HCT116 (cell line): ENCODE results near the gene PLAU. TPM values are rescaled to one million over a fixed set of nuclear protein-coding genes. Genes with fewer than 3 reads are reported as not detected.

Experiments
- ATAC-seq: fragments of 200-7000 bp; cut with Tn5 transposase; 2 replicates; pipeline ENCODE4 v1.9.1; 2020; ENCODE audit warnings: mild to moderate bottlenecking, moderate library complexity
- BruUV-seq: library from RNA; stranded (reverse); fragments of 400-500 nt; replicated peaks from 2 replicates; lab custom pipeline; 2021; lab: Mats Ljungman, UMichigan
- CTCF ChIA-PET: fragments of 300-600 bp; sonication (Branson Sonifier 250); formaldehyde crosslinking; loops from one replicate; lab custom pipeline; 2021; ENCODE audit warnings: antibody characterized with exemption; lab: Charles Lee
- POLR2A ChIA-PET: fragments of 300-600, 350-600 bp; sonication (Branson Sonifier 250); formaldehyde crosslinking; loops from one replicate; lab custom pipeline; 2021; ENCODE audit warnings: antibody characterized with exemption; lab: Charles Lee
- RAD21 ChIA-PET, 2 experiments: fragments of 300-600 bp; sonication (Branson Sonifier 250); formaldehyde crosslinking; loops; one replicate each; lab custom pipeline; 2023; ENCODE audit warnings: low total read pairs in 2 of 2; ENCODE audit not compliant: uncharacterized antibody in 2 of 2, unreplicated experiment in 2 of 2, low non-redundant PET in 1 of 2; lab: Charles Lee
- DNase-seq: peaks from one replicate; pipeline ENCODE4 v3.0.0-alpha.2; 2010; ENCODE audit warnings: low read depth, low spot score
- H2AFZ ChIP-seq: fragments of 200-600 bp; shearing (Covaris generic), sonication (generic); 2 replicates; pipeline ENCODE4 v1.6.1; 2017; ENCODE audit warnings: low read depth, mixed run types, mixed read lengths, antibody characterized with exemption, low read length; ENCODE audit not compliant: poor library complexity, severe bottlenecking
- H3K27ac ChIP-seq: 2 replicates; pipeline ENCODE4 v1.5.1; 2012; ENCODE audit warnings: low read depth, low read length
- H3K27me3 ChIP-seq: fragments of 200-600 bp; sonication (generic); 2 replicates; pipeline ENCODE4 v1.6.1; 2016; ENCODE audit warnings: mixed run types, low read length, mixed read lengths; ENCODE audit not compliant: insufficient read depth
- H3K36me3 ChIP-seq, 2 experiments: fragments of 200-500 bp in 1 of 2; fragments of 200-600 bp in 1 of 2; sonication (Bioruptor generic) in 1 of 2; sonication (generic) in 1 of 2; 2 replicates each; pipeline versions ENCODE4 v1.5.1 to v1.6.1; 2014 to 2016; ENCODE audit warnings: low read length in 2 of 2, inconsistent platforms in 1 of 2, mixed read lengths in 1 of 2, mixed run types in 1 of 2; ENCODE audit not compliant: insufficient read depth in 2 of 2, control insufficient read depth in 1 of 2
- H3K4me1 ChIP-seq, 2 experiments: fragments of 200-600 bp in 1 of 2; sonication (generic) in 1 of 2; 2 replicates each; pipeline versions ENCODE4 v1.5.1 to v1.6.1; 2012 to 2017; ENCODE audit warnings: low read length in 2 of 2, inconsistent platforms in 1 of 2, mild to moderate bottlenecking in 1 of 2, mixed read lengths in 1 of 2, mixed run types in 1 of 2, moderate library complexity in 1 of 2; ENCODE audit not compliant: insufficient read depth in 2 of 2, control insufficient read depth in 1 of 2
- H3K4me2 ChIP-seq: fragments of 200-600 bp; sonication (generic); 2 replicates; pipeline ENCODE4 v1.6.1; 2017; ENCODE audit warnings: mixed run types, low read length, mixed read lengths
- H3K4me3 ChIP-seq, 2 experiments: fragments of 200-600 bp in 1 of 2; sonication (generic) in 1 of 2; replicated peaks in 1 of 2; 2 replicates each; pipeline ENCODE4 v1.5.1; 2011 to 2016; ENCODE audit warnings: low read length in 2 of 2, control low read depth in 1 of 2, low read depth in 1 of 2, mild to moderate bottlenecking in 1 of 2, mixed read lengths in 1 of 2, mixed run types in 1 of 2
- H3K79me2 ChIP-seq: fragments of 200-600 bp; sonication (generic); 2 replicates; pipeline ENCODE4 v1.6.1; 2017; ENCODE audit warnings: mild to moderate bottlenecking, mixed run types, low read length, moderate library complexity, mixed read lengths; ENCODE audit not compliant: insufficient read depth
- H3K9ac ChIP-seq: fragments of 200-600 bp; sonication (generic); 2 replicates; pipeline ENCODE4 v1.6.1; 2016; ENCODE audit warnings: low read length, mixed read lengths
- H3K9me2 ChIP-seq: fragments of 200-600 bp; sonication (generic), shearing (Covaris generic); 2 replicates; pipeline ENCODE4 v1.6.1; 2017; ENCODE audit warnings: mixed run types, mild to moderate bottlenecking, moderate library complexity; ENCODE audit not compliant: insufficient read depth
- H3K9me3 ChIP-seq, 2 experiments: fragments of 200-500 bp in 1 of 2; fragments of 200-600 bp in 1 of 2; sonication (Bioruptor generic) in 1 of 2; sonication (generic) in 1 of 2; 2 replicates each; pipeline ENCODE4 v1.6.1; 2014 to 2017; ENCODE audit warnings: low read length in 2 of 2, mixed read lengths in 2 of 2, inconsistent platforms in 1 of 2, low read depth in 1 of 2, mild to moderate bottlenecking in 1 of 2, mixed run types in 1 of 2, moderate library complexity in 1 of 2; ENCODE audit not compliant: control insufficient read depth in 1 of 2, insufficient read depth in 1 of 2
- H4K20me1 ChIP-seq: fragments of 200-600 bp; sonication (generic), shearing (Covaris generic); 2 replicates; pipeline ENCODE4 v1.6.1; 2017; ENCODE audit warnings: mixed run types, mild to moderate bottlenecking, moderate library complexity; ENCODE audit not compliant: insufficient read depth
- CBX3 ChIP-seq: IDR thresholded peaks from 2 replicates; pipeline ENCODE4 v1.6.1; 2012; ENCODE audit warnings: low read depth
- CEBPB ChIP-seq: IDR thresholded peaks from 2 replicates; pipeline ENCODE4 v1.6.1; 2012; ENCODE audit warnings: low read depth
- EGR1 ChIP-seq: IDR thresholded peaks from 2 replicates; pipeline ENCODE4 v1.6.1; 2012; ENCODE audit warnings: low read depth
- EZH2 ChIP-seq: fragments of 200-600 bp; sonication (generic); IDR thresholded peaks from 2 replicates; pipeline ENCODE4 v1.6.1; 2017; ENCODE audit warnings: antibody characterized with exemption, mixed run types
- FOSL1 ChIP-seq: IDR thresholded peaks from 2 replicates; pipeline ENCODE4 v1.6.1; 2012; ENCODE audit warnings: low read depth
- JUND ChIP-seq: IDR thresholded peaks from 2 replicates; pipeline ENCODE4 v1.6.1; 2012
- POLR2AphosphoS5 ChIP-seq: IDR thresholded peaks from 2 replicates; pipeline ENCODE4 v1.6.1; 2011; ENCODE audit warnings: mild to moderate bottlenecking, low read depth, low read length, moderate library complexity
- RAD21 ChIP-seq: IDR thresholded peaks from 2 replicates; pipeline ENCODE4 v1.6.1; 2012; ENCODE audit warnings: low read depth, mild to moderate bottlenecking
- SIN3A ChIP-seq: IDR thresholded peaks from 2 replicates; pipeline ENCODE4 v1.6.1; 2012; ENCODE audit warnings: low read depth
- SP1 ChIP-seq: IDR thresholded peaks from 2 replicates; pipeline ENCODE4 v1.6.1; 2012; ENCODE audit warnings: low read depth
- SRF ChIP-seq: IDR thresholded peaks from 2 replicates; pipeline ENCODE4 v1.6.1; 2012; ENCODE audit warnings: low read depth
- TCF7L2 ChIP-seq: IDR thresholded peaks from 2 replicates; pipeline ENCODE4 v1.7.0; 2011; ENCODE audit warnings: borderline replicate concordance, inconsistent platforms; ENCODE audit not compliant: insufficient read depth, insufficient read length; ENCODE audit errors: extremely low read depth
- YY1 ChIP-seq: IDR thresholded peaks from 2 replicates; pipeline ENCODE4 v1.6.1; 2011; ENCODE audit warnings: low read length, low read depth, moderate library complexity, mild to moderate bottlenecking; ENCODE audit not compliant: insufficient replicate concordance; ENCODE audit errors: extremely low read depth
- ZFX ChIP-seq: fragments of 450-650 bp; IDR thresholded peaks from 2 replicates; pipeline ENCODE4 v1.6.1; 2017
- ZNF274 ChIP-seq: fragments of 200-500 bp; sonication (Bioruptor generic); IDR thresholded peaks from 2 replicates; pipeline ENCODE4 v1.6.1; 2014; ENCODE audit warnings: mild to moderate bottlenecking, low read depth, low read length, inconsistent platforms
- intact Hi-C: fragments of 100-400 bp; cut with micrococcal nuclease; formaldehyde crosslinking; loops from 2 replicates; pipeline ENCODE4 v1.10.0; 2022
- total RNA-seq: library from RNA; stranded (reverse); gene quantifications from one replicate; pipeline ENCODE4 v1.2.1, GENCODE V29; 2021; ENCODE audit not compliant: unreplicated experiment
- TF ChIP-seq, protein P1 (sequence below): IDR thresholded peaks from 2 replicates; pipeline ENCODE4 v1.6.1; 2011; ENCODE audit warnings: mild to moderate bottlenecking, low read length, moderate library complexity; ENCODE audit not compliant: insufficient replicate concordance; ENCODE audit errors: extremely low read depth
- TF ChIP-seq, protein P2 (sequence below): IDR thresholded peaks from 2 replicates; pipeline ENCODE4 v1.6.1; 2012
- TF ChIP-seq, protein P3 (sequence below): IDR thresholded peaks from 2 replicates; pipeline ENCODE4 v1.6.1; 2012

PLAU gene
- total RNA-seq, 1 experiment from 2014 or later: 60.3 TPM

DNA sequence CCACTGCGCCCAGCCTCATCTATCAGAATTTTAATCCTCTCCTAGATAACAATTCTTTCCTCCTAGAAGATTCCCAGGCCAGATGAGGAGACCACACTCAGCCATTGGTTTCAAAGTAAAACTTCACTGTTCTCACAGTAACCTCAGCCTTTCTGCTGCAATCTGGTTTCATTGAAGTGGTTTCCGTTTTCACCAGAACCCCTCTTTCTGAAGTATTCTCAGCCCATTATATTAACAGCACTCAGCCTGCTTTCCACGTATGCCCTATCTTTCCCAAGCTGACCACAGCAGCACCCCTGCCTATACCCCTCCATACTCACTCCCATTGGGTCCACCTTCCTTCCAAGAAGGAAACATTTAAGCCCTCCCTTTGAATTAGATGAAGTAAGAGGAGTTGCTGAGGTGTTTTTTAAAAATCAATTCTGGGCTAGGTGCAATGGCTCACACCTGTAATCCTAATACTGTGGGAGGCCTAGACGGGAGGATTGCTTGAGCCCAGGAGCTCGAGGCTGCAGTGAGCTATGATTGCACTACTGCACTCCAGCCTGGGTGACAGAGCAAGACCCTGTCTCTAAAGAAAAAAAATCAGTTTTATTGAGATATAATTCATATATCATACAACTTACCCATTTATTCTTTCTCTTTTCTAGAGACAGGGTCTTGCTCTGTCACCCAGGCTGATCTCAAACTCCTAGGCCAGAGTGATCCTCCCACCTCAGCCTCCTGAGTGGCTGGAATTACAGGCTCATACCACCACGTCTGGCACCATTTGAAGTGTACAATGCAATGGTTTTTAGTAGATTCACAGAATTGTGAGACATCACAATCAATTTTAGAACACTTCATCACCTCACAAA is 11.3 kb downstream of the PLAU start:
- H2AFZ ChIP-seq: no peak overlapping the region
- H3K27me3 ChIP-seq: no peaks in the 10 kb centered on the region
- ATAC-seq (no peak), DNase-seq (no peak)
- CTCF ChIA-PET: no interaction called here
- no peaks in the 10 kb centered on the region for H4K20me1 ChIP-seq
- no peaks in the 10 kb centered on the region for H3K9me3 ChIP-seq
- intact Hi-C loops: no loop called here
- TF ChIP-seq SIN3A: no peak
- TF ChIP-seq CEBPB: no peak
- TF ChIP-seq, protein P1, sequence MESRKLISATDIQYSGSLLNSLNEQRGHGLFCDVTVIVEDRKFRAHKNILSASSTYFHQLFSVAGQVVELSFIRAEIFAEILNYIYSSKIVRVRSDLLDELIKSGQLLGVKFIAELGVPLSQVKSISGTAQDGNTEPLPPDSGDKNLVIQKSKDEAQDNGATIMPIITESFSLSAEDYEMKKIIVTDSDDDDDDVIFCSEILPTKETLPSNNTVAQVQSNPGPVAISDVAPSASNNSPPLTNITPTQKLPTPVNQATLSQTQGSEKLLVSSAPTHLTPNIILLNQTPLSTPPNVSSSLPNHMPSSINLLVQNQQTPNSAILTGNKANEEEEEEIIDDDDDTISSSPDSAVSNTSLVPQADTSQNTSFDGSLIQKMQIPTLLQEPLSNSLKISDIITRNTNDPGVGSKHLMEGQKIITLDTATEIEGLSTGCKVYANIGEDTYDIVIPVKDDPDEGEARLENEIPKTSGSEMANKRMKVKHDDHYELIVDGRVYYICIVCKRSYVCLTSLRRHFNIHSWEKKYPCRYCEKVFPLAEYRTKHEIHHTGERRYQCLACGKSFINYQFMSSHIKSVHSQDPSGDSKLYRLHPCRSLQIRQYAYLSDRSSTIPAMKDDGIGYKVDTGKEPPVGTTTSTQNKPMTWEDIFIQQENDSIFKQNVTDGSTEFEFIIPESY: no peak
- no peak for TF ChIP-seq EGR1
- TF ChIP-seq, all 23 proteins: peak for 0
- H3K4me1 ChIP-seq: peaks cover 3 to 37% of the 10 kb centered on the region in 2 experiments; a peak in 2 of 4 replicates
- POLR2A ChIA-PET: no interaction called here
- no peaks in the 10 kb centered on the region for H3K9me2 ChIP-seq
- H3K27ac ChIP-seq: no peak overlapping the region
- H3K79me2 ChIP-seq: no peaks in the 10 kb centered on the region
- no peak overlapping the region for H3K9ac ChIP-seq
- no peak overlapping the region for H3K4me3 ChIP-seq
- no TSS peak for BruUV-seq
- RAD21 ChIA-PET: interaction anchor here in 1 of 2 experiments (0.5 kb wide), 1 partner anchor 56 kb away, joined by 4 read pairs; no protein-coding TSS in a partner anchor
- H3K4me2 ChIP-seq: no peak overlapping the region
- no peaks in the 10 kb centered on the region for H3K36me3 ChIP-seq

DNA sequence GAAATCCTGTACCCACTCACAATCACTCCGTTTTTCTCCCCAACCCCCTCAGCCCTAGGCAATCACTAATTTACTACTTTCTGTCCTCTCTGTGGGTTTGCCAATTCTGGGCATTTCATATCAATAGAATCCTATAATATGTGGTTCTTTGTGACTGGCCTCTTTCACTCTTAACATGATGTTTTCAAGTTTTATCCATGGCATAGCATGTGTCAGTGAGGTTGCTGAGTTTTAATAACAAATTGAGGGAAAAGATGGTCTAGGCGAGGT is 11.9 kb downstream of the PLAU start:
- no peak overlapping the region for H3K4me2 ChIP-seq
- H3K36me3 ChIP-seq: no peaks in the 10 kb centered on the region
- no peaks in the 10 kb centered on the region for H3K9me3 ChIP-seq
- DNase-seq: no peak
- no peaks in the 10 kb centered on the region for H3K27me3 ChIP-seq
- no peak overlapping the region for H3K4me3 ChIP-seq
- H3K4me1 ChIP-seq: peaks cover 3 to 37% of the 10 kb centered on the region in 2 experiments; a peak in 2 of 4 replicates
- H3K9ac ChIP-seq: no peak overlapping the region
- ChIA-PET RAD21 (no interaction called here), CTCF (no interaction called here), POLR2A (no interaction called here)
- intact Hi-C loops: no loop called here
- H3K27ac ChIP-seq: no peak overlapping the region
- no peaks in the 10 kb centered on the region for H3K79me2 ChIP-seq
- no TSS peak for BruUV-seq
- H3K9me2 ChIP-seq: no peaks in the 10 kb centered on the region
- ATAC-seq: no peak
- no peaks in the 10 kb centered on the region for H4K20me1 ChIP-seq
- TF ChIP-seq, protein P2, sequence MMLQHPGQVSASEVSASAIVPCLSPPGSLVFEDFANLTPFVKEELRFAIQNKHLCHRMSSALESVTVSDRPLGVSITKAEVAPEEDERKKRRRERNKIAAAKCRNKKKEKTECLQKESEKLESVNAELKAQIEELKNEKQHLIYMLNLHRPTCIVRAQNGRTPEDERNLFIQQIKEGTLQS: no peak
- no peak for TF ChIP-seq YY1
- no peak for TF ChIP-seq CBX3
- TF ChIP-seq CEBPB: no peak
- no peak for TF ChIP-seq TCF7L2
- TF ChIP-seq ZFX: no peak
- no peak for TF ChIP-seq POLR2AphosphoS5
- no peak for TF ChIP-seq RAD21
- no peak for TF ChIP-seq SIN3A
- no peak for TF ChIP-seq SP1
- no peak for TF ChIP-seq EGR1
- no peak for TF ChIP-seq EZH2
- no peak for TF ChIP-seq FOSL1
- no peak for TF ChIP-seq ZNF274
- TF ChIP-seq SRF: no peak
- TF ChIP-seq JUND: no peak
- TF ChIP-seq, protein P3, sequence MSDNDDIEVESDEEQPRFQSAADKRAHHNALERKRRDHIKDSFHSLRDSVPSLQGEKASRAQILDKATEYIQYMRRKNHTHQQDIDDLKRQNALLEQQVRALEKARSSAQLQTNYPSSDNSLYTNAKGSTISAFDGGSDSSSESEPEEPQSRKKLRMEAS: no peak
- H2AFZ ChIP-seq: no peak overlapping the region
